ENCODE results near the gene SCUBE1.

DNA sequence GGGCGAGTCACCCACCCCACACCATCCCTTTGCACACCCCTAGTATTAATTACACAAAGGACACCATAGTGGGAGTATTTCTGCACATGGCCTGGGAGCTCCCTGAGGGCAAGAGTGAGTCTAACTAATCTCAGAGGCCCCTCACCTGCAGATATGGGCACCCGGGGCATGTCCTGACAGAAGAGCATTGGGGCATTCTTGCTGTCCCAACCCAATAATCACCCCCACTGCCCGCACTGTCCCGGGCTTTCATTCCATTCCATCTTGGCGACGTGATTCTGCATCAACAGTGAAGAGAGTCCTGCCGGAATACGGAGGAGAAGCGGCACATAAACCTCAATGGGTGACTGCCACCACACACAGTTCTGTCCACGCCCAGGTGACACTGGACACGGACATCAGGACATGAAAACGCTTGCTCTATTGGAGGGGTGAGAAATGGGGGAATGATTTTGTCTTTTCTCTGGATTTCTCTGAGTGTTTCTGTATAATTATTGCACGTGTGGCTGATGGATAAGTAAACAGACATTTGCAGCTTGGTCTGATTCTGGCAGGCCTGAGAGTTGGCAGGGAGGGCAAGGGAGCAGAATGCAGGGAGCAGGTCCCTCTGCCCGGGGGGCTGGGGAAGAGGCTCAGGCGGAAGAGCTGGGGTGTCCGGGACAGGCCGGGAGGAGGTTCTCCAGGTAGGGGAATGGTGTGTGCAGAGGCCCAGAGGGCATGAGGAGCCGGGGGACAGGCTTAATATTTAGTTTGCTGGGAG lies 38.2 kb downstream of the SCUBE1 start:
- TF ChIP-seq, protein P1, sequence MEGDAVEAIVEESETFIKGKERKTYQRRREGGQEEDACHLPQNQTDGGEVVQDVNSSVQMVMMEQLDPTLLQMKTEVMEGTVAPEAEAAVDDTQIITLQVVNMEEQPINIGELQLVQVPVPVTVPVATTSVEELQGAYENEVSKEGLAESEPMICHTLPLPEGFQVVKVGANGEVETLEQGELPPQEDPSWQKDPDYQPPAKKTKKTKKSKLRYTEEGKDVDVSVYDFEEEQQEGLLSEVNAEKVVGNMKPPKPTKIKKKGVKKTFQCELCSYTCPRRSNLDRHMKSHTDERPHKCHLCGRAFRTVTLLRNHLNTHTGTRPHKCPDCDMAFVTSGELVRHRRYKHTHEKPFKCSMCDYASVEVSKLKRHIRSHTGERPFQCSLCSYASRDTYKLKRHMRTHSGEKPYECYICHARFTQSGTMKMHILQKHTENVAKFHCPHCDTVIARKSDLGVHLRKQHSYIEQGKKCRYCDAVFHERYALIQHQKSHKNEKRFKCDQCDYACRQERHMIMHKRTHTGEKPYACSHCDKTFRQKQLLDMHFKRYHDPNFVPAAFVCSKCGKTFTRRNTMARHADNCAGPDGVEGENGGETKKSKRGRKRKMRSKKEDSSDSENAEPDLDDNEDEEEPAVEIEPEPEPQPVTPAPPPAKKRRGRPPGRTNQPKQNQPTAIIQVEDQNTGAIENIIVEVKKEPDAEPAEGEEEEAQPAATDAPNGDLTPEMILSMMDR (IDR thresholded peaks at IDR 0.05) = no peak
- TF ChIP-seq POLR2A (IDR thresholded peaks at IDR 0.05) (no peak), POLR2AphosphoS5 (IDR thresholded peaks at IDR 0.05) (no peak), EP300 (IDR thresholded peaks at IDR 0.05; ENCODE audit: low read depth) (no peak)
